MM.1S (cell line): ENCODE data around the gene LRRC8A.

Experiments used
- DNase-seq: peaks from one replicate; pipeline ENCODE4 v3.0.0-alpha.2; 2015
- H2AFZ ChIP-seq: fragments of 300-600 bp; sonication (generic); 2 replicates; pipeline ENCODE4 v1.6.0; 2016; ENCODE audit warnings: antibody characterized with exemption, low read length
- H3F3A ChIP-seq: fragments of 300-600 bp; sonication (generic); 2 replicates; pipeline ENCODE4 v1.6.1; 2016; ENCODE audit warnings: mild to moderate bottlenecking, antibody characterized with exemption, low read length, moderate library complexity, mixed read lengths; ENCODE audit not compliant: insufficient read depth
- H3K27ac ChIP-seq: fragments of 300-600 bp; sonication (generic); 2 replicates; pipeline ENCODE4 v1.5.1; 2016; ENCODE audit warnings: mild to moderate bottlenecking, low read length
- H3K27me3 ChIP-seq: fragments of 300-600 bp; sonication (generic); replicated peaks from 2 replicates; pipeline ENCODE4 v1.6.0; 2016; ENCODE audit warnings: low read length; ENCODE audit not compliant: insufficient read depth
- H3K36me3 ChIP-seq: fragments of 300-600 bp; sonication (generic); replicated peaks from 2 replicates; pipeline ENCODE4 v1.6.1; 2016; ENCODE audit warnings: mild to moderate bottlenecking, low read length, mixed read lengths; ENCODE audit not compliant: insufficient read depth
- H3K4me1 ChIP-seq: fragments of 300-600 bp; sonication (generic); 2 replicates; pipeline ENCODE4 v1.6.1; 2016; ENCODE audit warnings: low read length, mixed read lengths
- H3K4me2 ChIP-seq: fragments of 300-600 bp; sonication (generic); 2 replicates; pipeline ENCODE4 v1.6.0; 2016; ENCODE audit warnings: low read depth, low read length
- H3K4me3 ChIP-seq: fragments of 300-600 bp; sonication (generic); 2 replicates; pipeline ENCODE4 v1.5.1; 2016; ENCODE audit warnings: low read length, mixed read lengths
- H3K79me2 ChIP-seq: fragments of 300-600 bp; sonication (generic); 2 replicates; pipeline ENCODE4 v1.6.1; 2016; ENCODE audit warnings: mixed run types, low read length, mixed read lengths
- H3K9ac ChIP-seq: fragments of 300-600 bp; sonication (generic); 2 replicates; pipeline ENCODE4 v1.6.1; 2016; ENCODE audit warnings: low read length, mixed read lengths
- H3K9me2 ChIP-seq: fragments of 300-600 bp; sonication (generic); replicated peaks from 2 replicates; pipeline ENCODE4 v1.6.1; 2016; ENCODE audit warnings: mild to moderate bottlenecking, low read length, mixed read lengths; ENCODE audit not compliant: insufficient read depth
- H3K9me3 ChIP-seq: fragments of 300-600 bp; sonication (generic); replicated peaks from 2 replicates; pipeline ENCODE4 v1.6.1; 2016; ENCODE audit warnings: mild to moderate bottlenecking, low read length, mixed read lengths; ENCODE audit not compliant: insufficient read depth
- H4K20me1 ChIP-seq: fragments of 300-600 bp; sonication (generic); 2 replicates; pipeline ENCODE4 v1.6.1; 2016; ENCODE audit warnings: mild to moderate bottlenecking, low read length, moderate library complexity, mixed read lengths; ENCODE audit not compliant: insufficient read depth
- EZH2 ChIP-seq: fragments of 300-600 bp; sonication (generic); optimal IDR thresholded peaks from 2 replicates; pipeline ENCODE3; 2017; ENCODE audit warnings: low read depth, mild to moderate bottlenecking, antibody characterized with exemption, low read length, mixed read lengths
- EZH2phosphoT487 ChIP-seq: fragments of 300-600 bp; sonication (generic); IDR thresholded peaks from 2 replicates; pipeline ENCODE4 v1.6.1; 2018; ENCODE audit warnings: antibody characterized with exemption, low read length
- TF ChIP-seq, protein P1 (sequence below): fragments of 300-600 bp; sonication (generic); IDR thresholded peaks from 2 replicates; pipeline ENCODE4 v1.5.1; 2016; ENCODE audit warnings: antibody characterized with exemption, low read length, mixed read lengths

LRRC8A gene

DNA sequence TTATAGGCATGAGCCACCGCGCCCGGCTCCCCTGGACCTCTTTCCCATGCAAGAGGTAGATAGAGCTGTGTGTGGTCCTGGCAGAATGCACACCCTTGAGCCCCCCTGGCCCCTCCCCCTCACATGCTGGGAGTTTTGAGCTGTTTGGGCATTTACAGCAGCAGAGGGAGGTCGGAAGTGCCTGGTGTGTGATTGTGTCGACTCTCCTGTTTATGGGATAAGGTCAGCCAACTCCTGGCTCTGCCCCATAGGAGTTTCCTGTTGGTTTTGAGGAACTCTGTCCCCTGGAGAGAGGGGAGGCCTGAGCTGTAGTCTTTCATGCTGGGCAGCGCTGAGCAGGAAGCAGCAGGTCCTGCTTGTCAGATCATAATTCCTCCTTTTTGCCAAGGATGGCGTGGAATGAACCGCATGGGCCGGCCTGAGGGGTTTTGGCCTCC lies 6.0 kb downstream of the LRRC8A start:
- Histone ChIP-seq H3F3A (no peaks in the 10 kb centered on the region), H3K79me2 (peaks cover 60% of the 10 kb centered on the region), H3K9me2 (no peaks in the 10 kb centered on the region), H3K27ac (no peak overlapping the region), H3K9ac (no peak overlapping the region), H2AFZ (no peak overlapping the region), H3K36me3 (no peaks in the 10 kb centered on the region), H3K4me2 (no peak overlapping the region), H3K9me3 (no peaks in the 10 kb centered on the region), H3K27me3 (no peaks in the 10 kb centered on the region), H3K4me1 (peaks cover 4% of the 10 kb centered on the region; the same call in 1 of the 2 replicates), H3K4me3 (no peak overlapping the region), H4K20me1 (no peaks in the 10 kb centered on the region)
- TF ChIP-seq EZH2phosphoT487, result no peak
- no peak for TF ChIP-seq EZH2
- TF ChIP-seq, protein P1, sequence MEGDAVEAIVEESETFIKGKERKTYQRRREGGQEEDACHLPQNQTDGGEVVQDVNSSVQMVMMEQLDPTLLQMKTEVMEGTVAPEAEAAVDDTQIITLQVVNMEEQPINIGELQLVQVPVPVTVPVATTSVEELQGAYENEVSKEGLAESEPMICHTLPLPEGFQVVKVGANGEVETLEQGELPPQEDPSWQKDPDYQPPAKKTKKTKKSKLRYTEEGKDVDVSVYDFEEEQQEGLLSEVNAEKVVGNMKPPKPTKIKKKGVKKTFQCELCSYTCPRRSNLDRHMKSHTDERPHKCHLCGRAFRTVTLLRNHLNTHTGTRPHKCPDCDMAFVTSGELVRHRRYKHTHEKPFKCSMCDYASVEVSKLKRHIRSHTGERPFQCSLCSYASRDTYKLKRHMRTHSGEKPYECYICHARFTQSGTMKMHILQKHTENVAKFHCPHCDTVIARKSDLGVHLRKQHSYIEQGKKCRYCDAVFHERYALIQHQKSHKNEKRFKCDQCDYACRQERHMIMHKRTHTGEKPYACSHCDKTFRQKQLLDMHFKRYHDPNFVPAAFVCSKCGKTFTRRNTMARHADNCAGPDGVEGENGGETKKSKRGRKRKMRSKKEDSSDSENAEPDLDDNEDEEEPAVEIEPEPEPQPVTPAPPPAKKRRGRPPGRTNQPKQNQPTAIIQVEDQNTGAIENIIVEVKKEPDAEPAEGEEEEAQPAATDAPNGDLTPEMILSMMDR, result no peak
- DNase-seq, result no peak

DNA sequence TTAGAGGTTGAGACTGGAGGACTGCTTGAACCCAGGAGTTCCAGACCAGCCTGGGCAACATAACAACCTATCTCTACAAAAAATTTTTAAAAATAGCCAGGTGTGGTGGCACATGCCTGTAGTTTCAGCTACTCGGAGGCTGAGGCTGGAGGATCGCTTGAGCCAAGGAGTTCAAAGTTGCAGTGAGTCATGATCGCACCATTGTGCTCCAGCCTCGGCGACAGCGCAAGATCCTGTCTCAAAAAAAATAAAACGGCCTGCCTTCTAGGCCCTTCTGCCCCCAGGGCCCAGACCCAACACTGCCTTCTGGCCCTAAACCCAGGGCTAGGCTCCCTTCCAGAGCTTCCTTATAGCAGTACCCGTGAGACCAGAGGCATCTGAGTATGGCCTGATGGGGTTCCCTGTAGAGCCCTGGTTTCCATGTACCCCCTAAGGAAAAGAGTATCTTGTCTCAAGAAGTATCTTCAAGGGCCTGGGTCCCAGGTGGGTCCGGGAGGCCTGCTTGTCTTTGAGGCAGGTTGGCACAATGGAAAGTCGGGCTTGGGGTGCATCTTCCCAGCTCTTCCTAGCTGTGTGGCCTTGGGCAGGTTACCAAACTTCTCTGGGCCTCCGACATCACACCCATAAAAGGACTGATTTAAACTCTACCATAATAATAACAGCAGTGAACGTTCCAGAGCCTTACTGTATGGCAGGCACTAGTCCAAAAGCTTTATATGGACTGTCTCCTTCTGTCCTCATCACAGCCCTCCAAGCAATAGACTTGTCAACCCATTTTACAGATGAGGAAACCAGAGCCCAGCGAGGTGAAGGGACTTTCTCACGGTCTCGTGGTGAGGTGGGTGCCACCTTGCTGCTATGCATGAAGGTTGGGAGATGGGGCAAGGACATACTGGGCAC lies 9.6 kb downstream of the LRRC8A start:
- Histone ChIP-seq H3K27me3 (no peaks in the 10 kb centered on the region), H3K36me3 (no peaks in the 10 kb centered on the region)

DNA sequence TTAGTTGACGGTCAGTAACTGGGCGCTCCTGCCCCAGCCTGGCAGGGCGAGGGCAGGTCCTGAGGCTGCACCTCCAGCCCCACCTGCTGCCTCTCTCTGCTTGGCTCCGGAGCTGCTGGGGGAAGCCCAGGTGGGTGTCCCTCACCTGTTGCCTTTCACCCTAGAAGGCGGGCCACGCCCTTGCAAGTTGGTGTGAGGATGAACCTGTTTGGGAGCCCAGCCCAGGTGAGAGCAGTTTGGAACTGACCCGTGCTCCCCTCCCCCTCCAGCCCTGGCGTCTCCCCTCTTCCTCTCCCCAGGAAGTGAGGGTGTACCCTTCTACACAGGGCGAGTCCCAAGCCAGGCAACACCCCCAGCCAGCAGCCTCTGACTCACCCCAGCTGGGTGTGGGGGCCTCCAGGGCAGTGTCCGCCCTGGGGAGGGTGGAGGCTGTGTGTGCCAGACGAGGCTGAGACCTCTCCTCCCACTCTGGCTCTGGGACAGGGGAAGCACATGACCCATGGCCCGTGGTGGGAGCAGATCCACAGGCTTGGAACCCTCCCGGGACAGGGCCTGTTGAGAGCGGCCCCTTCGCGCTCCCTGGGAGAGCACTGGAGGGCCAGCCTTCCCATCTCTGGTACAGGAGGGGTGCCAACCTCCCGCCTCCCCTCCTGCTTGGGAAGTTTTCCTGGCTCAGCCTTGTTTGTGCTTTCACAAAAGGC lies 10.4 kb downstream of the LRRC8A start:
- Histone ChIP-seq H3K36me3 (no peaks in the 10 kb centered on the region), H3K27me3 (no peaks in the 10 kb centered on the region), H3K9ac (no peak overlapping the region), H4K20me1 (no peaks in the 10 kb centered on the region), H3K4me1 (peaks cover 6% of the 10 kb centered on the region; the same call in 1 of the 2 replicates), H3F3A (peaks cover 4% of the 10 kb centered on the region; the same call in 1 of the 2 replicates), H2AFZ (no peak overlapping the region), H3K4me3 (no peak overlapping the region), H3K9me2 (no peaks in the 10 kb centered on the region), H3K9me3 (no peaks in the 10 kb centered on the region), H3K27ac (no peak overlapping the region), H3K79me2 (peaks cover 46% of the 10 kb centered on the region), H3K4me2 (no peak overlapping the region)
- DNase-seq, result no peak
- TF ChIP-seq EZH2phosphoT487 (no peak), EZH2 (no peak)
- TF ChIP-seq, protein P1, result no peak

More for the DNA sequence above, 9.6 kb downstream of the LRRC8A start:
- Histone ChIP-seq H3K4me2 (no peak overlapping the region), H3F3A (peaks cover 4% of the 10 kb centered on the region; the same call in 1 of the 2 replicates), H4K20me1 (no peaks in the 10 kb centered on the region), H3K9me2 (no peaks in the 10 kb centered on the region), H3K4me1 (peaks cover 6% of the 10 kb centered on the region; the same call in 1 of the 2 replicates), H3K27ac (no peak overlapping the region), H3K9me3 (no peaks in the 10 kb centered on the region), H3K4me3 (no peak overlapping the region), H3K79me2 (peaks cover 44% of the 10 kb centered on the region), H3K9ac (no peak overlapping the region), H2AFZ (no peak overlapping the region)
- no peak for TF ChIP-seq EZH2phosphoT487
- TF ChIP-seq, protein P1, result no peak
- no peak for TF ChIP-seq EZH2
- DNase-seq, result no peak
